Adipocyte (in vitro differentiated cells): ENCODE measurements around the gene ASIC1.

Source experiments
- DNase-seq: peaks from one replicate; pipeline ENCODE4 v3.0.0-alpha.2; 2015; ENCODE audit warnings: low read depth
- H3K27me3 ChIP-seq: replicated peaks from 2 replicates; pipeline ENCODE4 v1.7.0; 2013; ENCODE audit warnings: mild to moderate bottlenecking, low read length, moderate library complexity; ENCODE audit not compliant: control insufficient read depth, insufficient read depth
- H3K36me3 ChIP-seq: 2 replicates; pipeline ENCODE4 v1.7.0; 2013; ENCODE audit warnings: low read length, mild to moderate bottlenecking, moderate library complexity; ENCODE audit not compliant: control insufficient read depth, insufficient read depth, severe bottlenecking
- H3K4me1 ChIP-seq: 2 replicates; pipeline ENCODE4 v1.7.0; 2013; ENCODE audit warnings: mild to moderate bottlenecking, low read length, moderate library complexity; ENCODE audit not compliant: control insufficient read depth, insufficient read depth
- H3K4me3 ChIP-seq: 2 replicates; pipeline ENCODE4 v1.7.0; 2013; ENCODE audit warnings: mild to moderate bottlenecking, low read length, moderate library complexity
- H3K9ac ChIP-seq: 2 replicates; pipeline ENCODE4 v1.7.0; 2013; ENCODE audit warnings: mild to moderate bottlenecking, low read length, moderate library complexity
- H3K9me3 ChIP-seq: 2 replicates; pipeline ENCODE4 v1.7.0; 2013; ENCODE audit warnings: mild to moderate bottlenecking, low read length, moderate library complexity; ENCODE audit not compliant: control insufficient read depth

ASIC1 gene

GRCh38 chr12:50110762-50111351, 53.5 kb downstream of the ASIC1 start:
- peaks cover 27% of the 10 kb centered on the region for H3K36me3 ChIP-seq
- H3K4me3 ChIP-seq, result peak overlapping the region; percentile 52
- H3K9ac ChIP-seq, result peak overlapping the region; percentile 85
- H3K9me3 ChIP-seq, result no peaks in the 10 kb centered on the region
- DNase-seq, result peak; percentile 25
- peaks cover 40% of the 10 kb centered on the region for H3K4me1 ChIP-seq
- no peaks in the 10 kb centered on the region for H3K27me3 ChIP-seq

GRCh38 chr12:50111395-50111692, 53.9 kb downstream of the ASIC1 start:
- Histone ChIP-seq H3K9me3 (no peaks in the 10 kb centered on the region), H3K27me3 (no peaks in the 10 kb centered on the region), H3K4me3 (peak overlapping the region; percentile 52), H3K9ac (peak overlapping the region; percentile 85), H3K36me3 (peaks cover 29% of the 10 kb centered on the region), H3K4me1 (peaks cover 40% of the 10 kb centered on the region)
- DNase-seq, result no peak

DNA sequence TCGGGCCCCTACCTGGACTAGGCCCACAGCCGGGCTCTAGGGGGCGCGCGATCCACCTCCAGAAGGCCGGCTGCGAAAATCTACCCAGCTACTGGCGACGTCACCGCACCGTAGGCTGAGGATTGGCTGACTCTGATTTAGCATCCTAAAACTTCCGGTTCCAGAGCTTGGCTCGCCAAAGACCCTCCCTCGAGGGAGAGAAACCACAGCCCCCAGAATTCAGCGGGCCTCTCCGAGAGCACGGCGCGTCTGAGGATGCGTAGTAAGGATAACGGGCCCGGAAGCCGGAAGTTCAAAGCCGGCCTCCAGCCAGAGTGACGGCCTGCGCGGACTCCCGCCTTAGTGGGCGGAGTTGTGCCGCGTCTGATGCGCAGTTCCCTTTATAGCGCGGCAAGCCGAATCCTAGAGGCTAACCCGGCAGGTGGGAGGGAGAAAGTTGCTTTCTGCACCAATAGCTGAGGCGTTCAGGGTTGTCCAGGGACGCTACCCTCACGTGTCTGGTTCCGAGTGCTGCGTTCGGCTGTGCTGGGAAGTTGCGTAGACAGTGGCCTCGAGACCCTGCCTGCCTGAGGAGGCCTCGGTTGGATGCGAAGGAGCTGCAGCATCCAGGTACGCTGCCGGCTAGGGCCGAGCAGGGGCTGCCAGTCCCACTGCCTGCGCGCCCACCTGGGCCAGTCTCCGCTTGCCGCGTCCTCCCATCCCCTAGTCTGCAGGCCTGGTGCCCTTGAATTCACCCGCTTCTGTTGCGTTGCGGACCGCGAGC, 54.5 kb downstream of the ASIC1 start, which contains the start of gene COX14:
Gene COX14, plus strand, starts transcription at position 544 of the 763 bp plus-strand sequence. CDS start 7,808 bp downstream, outside the sequence.
- DNase-seq, result peak; percentile 100
- no peaks in the 10 kb centered on the region for H3K9me3 ChIP-seq
- peak within 1 kb of the TSS; percentile 89 for H3K9ac ChIP-seq
- H3K4me1 ChIP-seq, result peaks cover 44% of the 10 kb centered on the region
- H3K4me3 ChIP-seq, result peak within 1 kb of the TSS; percentile 85
- no peaks in the 10 kb centered on the region for H3K27me3 ChIP-seq
- H3K36me3 ChIP-seq, result peaks cover 32% of the 10 kb centered on the region

DNA sequence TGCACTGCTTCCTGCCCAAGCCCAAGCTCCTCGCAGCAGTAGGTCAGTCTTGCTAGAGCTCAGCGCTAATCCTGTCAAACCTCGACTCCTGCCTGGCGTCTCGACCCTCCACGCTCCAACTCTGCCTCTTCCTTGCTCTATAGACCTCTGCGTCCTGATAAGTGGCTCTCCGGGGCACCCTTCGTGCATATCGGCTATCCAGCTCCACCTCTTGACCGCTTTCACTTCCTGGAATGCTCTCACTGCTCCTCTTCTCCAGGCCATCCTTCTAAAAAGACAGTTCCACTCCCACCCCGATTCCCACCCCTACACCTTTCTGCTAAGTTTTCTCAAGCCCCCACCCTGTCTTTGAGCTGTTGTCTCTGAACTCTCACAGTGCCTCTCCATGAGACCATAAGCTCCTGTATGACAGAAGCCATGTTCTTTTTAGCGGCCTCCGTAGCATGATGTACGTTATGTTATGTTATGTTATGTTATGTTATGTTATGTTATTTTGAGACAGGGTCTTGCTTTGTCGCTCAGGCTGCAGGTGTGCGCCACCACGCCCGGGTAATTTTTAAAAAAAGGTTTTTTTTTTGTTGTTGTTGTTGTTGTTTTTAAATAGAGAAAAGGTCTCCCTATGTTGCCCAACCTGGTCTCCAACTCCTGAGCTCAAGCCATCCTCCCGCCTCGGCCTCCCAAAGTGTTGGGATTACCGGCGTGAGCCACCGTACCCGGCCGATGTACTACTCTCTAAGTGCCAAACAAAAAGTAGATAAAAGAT, 55.2 kb downstream of the ASIC1 start:
- H3K9me3 ChIP-seq, result no peaks in the 10 kb centered on the region
- H3K36me3 ChIP-seq, result peaks cover 24% of the 10 kb centered on the region
- peak overlapping the region; percentile 85 for H3K4me3 ChIP-seq
- peaks cover 40% of the 10 kb centered on the region for H3K4me1 ChIP-seq
- DNase-seq, result no peak
- H3K9ac ChIP-seq, result peak overlapping the region; percentile 89
- no peaks in the 10 kb centered on the region for H3K27me3 ChIP-seq

DNA sequence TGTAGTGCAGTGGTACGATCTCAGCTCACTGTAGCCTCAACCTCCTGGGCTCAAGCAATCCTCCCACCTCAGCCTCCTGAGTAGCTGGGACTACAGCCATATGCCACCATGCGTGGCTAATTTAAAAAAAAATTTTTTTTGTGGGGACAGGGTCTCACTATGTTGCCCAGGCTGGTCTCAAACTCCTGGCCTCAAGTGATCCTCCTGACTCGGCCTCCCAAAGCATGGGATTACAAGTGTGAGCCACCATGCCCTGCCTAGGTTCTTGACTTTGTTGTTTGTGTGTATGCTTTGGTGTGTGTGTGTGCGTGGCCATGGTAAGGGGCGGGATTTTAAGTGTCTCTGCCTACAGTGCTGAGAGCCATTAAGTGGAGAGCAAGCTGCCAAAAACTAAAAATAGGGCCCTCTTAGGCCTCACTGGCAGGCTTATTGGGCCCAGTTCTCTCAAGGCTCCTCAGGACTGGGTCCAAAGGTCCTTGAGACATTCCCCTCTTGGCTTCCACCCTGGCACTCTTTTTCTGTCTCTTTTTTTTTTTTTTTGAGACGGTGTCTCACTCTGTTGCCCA, 59.7 kb downstream of the ASIC1 start:
- Histone ChIP-seq H3K9me3 (no peaks in the 10 kb centered on the region), H3K9ac (no peak overlapping the region), H3K4me1 (peaks cover 9% of the 10 kb centered on the region), H3K4me3 (no peak overlapping the region), H3K36me3 (peaks cover 47% of the 10 kb centered on the region), H3K27me3 (no peaks in the 10 kb centered on the region)
- no peak for DNase-seq

DNA sequence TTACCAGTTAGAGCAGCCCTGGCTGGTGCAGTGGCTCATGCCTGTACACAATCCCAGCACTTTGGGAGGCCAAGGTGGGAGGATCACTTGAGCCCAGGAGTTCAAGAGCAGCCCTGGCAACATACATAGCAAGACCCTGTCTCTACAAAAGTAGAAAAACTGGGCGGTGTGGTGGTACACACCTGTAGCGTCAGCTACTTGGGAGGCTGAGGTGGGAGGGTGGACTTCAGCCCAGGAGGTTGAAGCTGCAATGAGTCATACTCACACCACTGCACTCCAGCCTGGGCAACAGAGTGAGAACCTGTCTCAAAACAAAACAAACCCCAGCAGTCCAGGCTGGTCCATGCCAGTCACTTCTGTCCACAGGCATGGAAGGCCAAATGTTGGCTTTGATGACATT, 62.0 kb downstream of the ASIC1 start:
- peaks cover 60% of the 10 kb centered on the region for H3K36me3 ChIP-seq
- no peak overlapping the region for H3K9ac ChIP-seq
- peaks cover 4% of the 10 kb centered on the region for H3K4me1 ChIP-seq
- DNase-seq, result no peak
- no peaks in the 10 kb centered on the region for H3K27me3 ChIP-seq
- no peak overlapping the region for H3K4me3 ChIP-seq
- H3K9me3 ChIP-seq, result no peaks in the 10 kb centered on the region

DNA sequence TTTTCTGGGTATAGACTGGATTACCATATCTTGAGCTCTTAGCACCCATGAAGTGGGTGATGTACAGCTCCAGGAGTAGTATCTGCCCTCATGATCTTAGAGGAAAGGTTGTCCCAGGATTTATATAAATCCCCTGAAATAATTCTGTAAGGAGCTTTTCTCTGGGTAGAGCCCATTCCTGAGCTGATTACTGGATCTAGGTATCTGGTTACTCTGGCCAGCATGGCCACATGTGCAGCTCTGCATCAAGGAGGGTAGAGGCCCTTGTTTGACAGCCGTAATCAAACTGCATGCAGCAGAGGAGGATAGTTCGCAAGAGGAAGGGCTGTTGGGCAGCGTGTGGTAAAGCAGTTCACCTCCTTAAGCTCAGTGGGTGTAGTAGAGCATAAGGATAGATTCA, 63.1 kb downstream of the ASIC1 start:
- H3K4me3 ChIP-seq, result no peak overlapping the region
- H3K4me1 ChIP-seq, result peaks cover 4% of the 10 kb centered on the region
- DNase-seq, result no peak
- H3K9me3 ChIP-seq, result no peaks in the 10 kb centered on the region
- H3K9ac ChIP-seq, result no peak overlapping the region
- H3K27me3 ChIP-seq, result no peaks in the 10 kb centered on the region
- peaks cover 59% of the 10 kb centered on the region for H3K36me3 ChIP-seq

GRCh38 chr12:50120953-50121352, 63.6 kb downstream of the ASIC1 start:
- DNase-seq, result no peak
- Histone ChIP-seq H3K4me3 (no peak overlapping the region), H3K36me3 (peaks cover 55% of the 10 kb centered on the region), H3K4me1 (peaks cover 4% of the 10 kb centered on the region), H3K9ac (no peak overlapping the region), H3K27me3 (no peaks in the 10 kb centered on the region), H3K9me3 (no peaks in the 10 kb centered on the region)

GRCh38 chr12:50121641-50122040, 64.2 kb downstream of the ASIC1 start:
- no peak overlapping the region for H3K9ac ChIP-seq
- no peaks in the 10 kb centered on the region for H3K27me3 ChIP-seq
- no peak overlapping the region for H3K4me3 ChIP-seq
- H3K4me1 ChIP-seq, result peaks cover 2% of the 10 kb centered on the region
- no peak for DNase-seq
- no peaks in the 10 kb centered on the region for H3K9me3 ChIP-seq
- peaks cover 50% of the 10 kb centered on the region for H3K36me3 ChIP-seq

- no peaks in the 10 kb centered on the region for H3K27me3 ChIP-seq
- H3K4me3 ChIP-seq, result no peak overlapping the region
- peaks cover 53% of the 10 kb centered on the region for H3K36me3 ChIP-seq
- no peaks in the 10 kb centered on the region for H3K4me1 ChIP-seq
- H3K9ac ChIP-seq, result no peak overlapping the region
- no peaks in the 10 kb centered on the region for H3K9me3 ChIP-seq
- no peak for DNase-seq
Measured at GRCh38 chr12:50123203-50123602, 65.8 kb downstream of the ASIC1 start.

DNA sequence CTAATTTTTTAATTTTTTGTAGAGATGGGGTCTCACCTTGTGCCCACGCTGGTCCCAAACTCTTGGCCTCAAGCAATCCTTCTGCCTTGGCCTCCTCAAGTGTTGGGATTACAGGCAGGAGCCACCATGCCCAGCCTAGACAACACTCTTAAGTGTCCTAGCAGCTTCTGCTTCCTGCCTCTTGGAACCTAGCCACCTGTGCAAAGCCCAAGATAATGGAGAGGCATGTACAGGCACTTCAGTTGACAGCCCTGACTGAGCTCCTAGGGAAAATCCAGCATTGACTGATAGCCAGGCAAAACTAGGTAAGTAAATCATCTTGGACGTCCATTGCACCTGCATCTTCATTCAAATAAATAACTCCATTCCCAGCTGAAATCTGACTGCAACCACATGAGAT, 70.2 kb downstream of the ASIC1 start:
- no peak overlapping the region for H3K4me3 ChIP-seq
- H3K36me3 ChIP-seq, result peaks cover 40% of the 10 kb centered on the region
- no peak overlapping the region for H3K9ac ChIP-seq
- H3K27me3 ChIP-seq, result no peaks in the 10 kb centered on the region
- DNase-seq, result no peak
- no peaks in the 10 kb centered on the region for H3K9me3 ChIP-seq
- peaks cover 11% of the 10 kb centered on the region for H3K4me1 ChIP-seq
